ENCODE data around the gene SRRT.

SRRT gene

DNA sequence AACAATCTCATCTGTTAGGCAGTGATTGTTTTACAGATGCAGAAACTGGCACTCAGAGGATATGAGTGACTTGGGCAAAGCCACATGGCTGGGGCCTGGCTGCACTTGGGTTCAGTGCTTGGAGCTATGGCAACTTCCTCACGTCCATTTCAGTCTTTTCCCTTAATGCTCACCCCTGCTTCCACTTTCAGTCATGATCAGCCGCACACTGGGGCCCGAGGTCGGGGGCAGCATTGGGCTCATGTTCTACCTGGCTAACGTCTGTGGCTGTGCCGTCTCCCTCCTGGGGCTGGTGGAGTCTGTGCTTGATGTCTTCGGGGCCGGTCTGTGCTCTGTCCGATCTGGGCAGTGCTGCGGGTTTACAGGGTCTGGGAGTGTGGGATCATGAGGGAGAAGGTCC, 19.4 kb upstream of the SRRT start:
- DNase-seq (ENCODE audit: low read depth) = no peak

DNA sequence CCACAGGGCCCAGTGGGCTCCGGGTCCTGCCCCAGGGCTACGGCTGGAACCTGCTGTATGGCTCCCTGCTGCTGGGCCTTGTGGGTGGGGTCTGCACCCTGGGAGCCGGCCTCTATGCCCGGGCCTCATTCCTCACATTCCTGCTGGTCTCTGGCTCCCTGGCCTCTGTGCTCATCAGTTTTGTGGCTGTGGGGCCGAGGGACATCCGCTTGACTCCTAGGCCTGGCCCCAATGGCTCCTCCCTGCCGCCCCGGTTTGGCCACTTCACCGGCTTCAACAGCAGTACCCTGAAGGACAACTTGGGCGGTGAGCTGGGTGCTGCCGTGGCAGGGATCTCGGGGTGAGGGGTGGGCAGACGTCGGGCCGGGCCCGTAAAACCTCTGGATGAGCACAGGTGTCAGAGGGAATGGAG, 18.0 kb upstream of the SRRT start:
- no peak for DNase-seq (ENCODE audit: low read depth)

DNA sequence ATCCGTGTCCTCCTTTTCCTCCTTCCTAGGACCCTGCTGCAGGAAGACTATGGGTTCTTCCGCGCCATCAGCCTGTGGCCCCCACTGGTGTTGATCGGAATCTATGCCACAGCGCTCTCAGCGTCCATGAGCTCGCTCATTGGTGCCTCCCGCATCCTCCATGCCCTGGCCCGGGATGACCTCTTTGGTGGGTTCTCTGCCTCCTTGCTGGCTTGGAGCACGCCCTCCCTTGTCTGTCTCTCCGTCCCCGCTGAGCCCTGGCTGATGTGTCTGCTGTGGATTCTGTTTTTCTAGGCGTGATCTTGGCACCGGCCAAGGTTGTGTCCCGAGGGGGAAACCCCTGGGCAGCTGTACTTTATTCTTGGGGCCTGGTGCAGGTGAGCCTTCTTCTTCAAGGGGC, 15.0 kb upstream of the SRRT start:
- no peak for DNase-seq (ENCODE audit: low read depth)

DNA sequence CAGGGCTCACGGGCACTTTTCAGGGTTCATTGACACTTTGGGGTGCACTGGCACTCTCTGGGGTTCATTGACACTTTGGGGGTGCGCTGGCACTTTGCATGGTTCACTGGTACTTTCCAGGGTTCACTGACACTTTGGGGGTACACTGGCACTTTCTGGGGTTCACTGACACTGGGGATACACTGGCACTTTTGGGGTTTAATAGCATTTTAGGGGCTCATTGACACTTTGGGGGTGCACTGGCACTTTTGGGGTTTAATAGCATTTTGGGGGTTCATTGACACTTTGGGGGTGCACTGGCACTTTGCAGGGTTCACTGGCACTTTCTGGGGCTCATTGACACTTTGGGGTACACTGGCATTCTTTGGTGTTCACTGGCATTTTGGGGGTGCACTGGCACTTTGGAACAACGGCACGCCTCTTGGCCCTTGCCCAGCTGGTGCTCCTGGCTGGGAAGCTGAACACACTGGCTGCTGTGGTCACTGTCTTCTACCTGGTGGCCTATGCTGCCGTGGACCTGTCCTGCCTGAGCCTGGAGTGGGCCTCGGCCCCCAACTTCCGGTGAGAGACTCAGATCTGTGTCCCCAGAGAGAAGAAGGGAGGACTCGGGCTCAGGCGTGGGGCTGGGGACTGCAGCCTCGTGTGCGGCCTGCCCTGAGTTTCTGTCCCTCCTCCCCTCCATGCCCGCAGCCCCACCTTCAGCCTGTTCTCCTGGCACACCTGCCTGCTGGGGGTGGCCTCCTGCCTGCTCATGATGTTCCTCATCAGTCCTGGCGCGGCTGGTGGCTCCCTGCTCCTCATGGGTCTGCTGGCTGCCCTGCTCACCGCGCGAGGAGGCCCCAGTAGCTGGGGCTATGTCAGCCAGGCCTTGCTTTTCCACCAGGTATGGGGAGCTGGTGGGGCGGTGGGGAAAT, 13.9 kb upstream of the SRRT start:
- no peak for DNase-seq (ENCODE audit: low read depth)

DNA sequence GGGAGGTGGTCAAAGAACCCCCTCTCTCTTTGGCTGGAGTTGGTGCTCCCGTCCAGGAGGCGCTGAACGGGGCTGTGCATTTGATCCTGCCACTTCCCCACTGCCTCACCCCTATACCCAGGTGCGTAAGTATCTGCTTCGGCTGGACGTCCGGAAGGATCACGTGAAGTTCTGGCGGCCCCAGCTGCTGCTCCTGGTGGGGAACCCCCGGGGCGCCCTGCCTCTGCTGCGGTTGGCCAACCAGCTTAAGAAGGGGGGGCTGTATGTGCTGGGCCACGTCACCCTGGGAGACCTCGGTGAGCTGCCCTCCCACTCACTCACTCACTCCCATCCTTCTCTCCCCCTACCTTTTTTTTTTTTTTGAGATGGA, 13.3 kb upstream of the SRRT start:
- DNase-seq (ENCODE audit: low read depth) = no peak

DNA sequence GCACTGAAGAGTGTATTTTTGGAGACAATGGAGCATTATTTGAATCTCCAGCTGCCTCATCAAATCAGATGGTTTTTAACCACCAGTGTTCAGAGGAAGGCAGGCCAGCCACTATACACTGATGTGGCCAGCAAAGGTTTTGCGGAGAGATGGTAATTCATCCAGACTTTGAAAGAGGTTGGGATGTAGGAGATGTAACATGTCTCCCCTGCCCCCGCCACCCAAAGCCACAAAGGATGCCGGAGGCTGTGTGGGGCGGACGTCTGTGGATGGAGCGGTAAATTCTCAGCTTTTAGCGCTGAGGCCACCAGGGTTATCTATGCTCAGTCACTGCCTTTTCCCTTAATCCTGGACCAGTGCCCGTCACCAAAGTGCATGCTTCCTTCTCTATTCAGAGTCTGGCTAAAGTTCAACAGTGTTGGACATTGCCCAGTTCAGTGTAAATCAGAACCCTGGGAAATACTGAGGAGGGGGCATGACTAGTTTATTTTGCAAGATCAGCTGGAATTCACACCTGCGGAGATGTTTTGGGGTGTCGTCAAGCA, 11.4 kb upstream of the SRRT start:
- no peak for DNase-seq (ENCODE audit: low read depth)

DNA sequence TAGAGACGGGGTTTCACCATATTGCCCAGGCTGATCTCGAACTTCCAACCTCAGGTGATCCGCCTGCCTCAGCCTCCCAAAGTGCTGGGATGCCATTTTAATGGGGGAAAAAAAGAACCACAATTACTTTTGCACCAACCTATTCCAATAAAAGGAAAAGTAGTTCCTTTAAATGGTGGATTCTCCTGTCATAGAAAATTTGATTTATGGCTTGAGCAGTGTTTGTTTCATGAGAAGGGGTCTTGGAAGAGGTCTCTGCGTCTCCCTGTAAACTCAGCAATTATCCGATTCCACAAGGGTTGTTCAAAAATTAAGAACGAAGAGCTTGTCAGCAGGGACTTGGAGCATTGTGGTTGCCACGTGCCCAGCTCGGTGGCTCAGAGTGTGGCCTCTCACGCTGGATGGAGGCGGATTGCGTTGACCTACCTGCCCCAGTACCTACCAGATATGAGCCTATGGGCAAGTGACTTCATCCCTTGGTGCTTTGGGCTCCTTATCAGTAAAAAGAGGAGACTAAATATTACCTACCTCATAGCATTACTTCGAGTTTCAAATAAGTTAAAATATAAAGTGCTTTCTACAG, 10.5 kb upstream of the SRRT start:
- DNase-seq (ENCODE audit: low read depth) = no peak

DNA sequence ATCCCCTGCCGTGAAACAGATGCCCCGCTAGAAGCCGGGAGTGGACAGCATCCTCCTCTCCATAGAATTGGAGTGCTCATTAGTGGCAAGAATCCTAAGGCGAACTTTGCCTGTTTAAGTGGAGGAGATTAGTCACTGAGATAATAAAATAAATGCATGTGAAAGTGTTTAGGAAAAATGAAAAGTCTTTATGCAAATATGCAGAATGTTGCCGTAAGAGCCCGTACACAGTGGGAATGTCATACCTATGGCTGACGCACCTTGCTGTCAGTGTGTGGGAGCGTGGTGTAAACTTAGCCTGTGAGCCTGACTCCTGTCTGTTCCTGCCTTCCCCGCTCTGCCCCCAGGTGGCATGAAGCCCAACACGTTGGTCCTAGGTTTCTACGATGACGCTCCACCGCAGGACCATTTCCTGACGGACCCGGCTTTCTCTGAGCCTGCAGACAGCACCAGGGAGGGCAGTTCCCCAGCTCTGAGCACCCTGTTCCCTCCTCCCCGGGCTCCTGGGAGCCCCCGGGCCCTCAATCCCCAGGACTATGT, 9.5 kb upstream of the SRRT start:
- DNase-seq (ENCODE audit: low read depth) = peak; percentile 61

DNA sequence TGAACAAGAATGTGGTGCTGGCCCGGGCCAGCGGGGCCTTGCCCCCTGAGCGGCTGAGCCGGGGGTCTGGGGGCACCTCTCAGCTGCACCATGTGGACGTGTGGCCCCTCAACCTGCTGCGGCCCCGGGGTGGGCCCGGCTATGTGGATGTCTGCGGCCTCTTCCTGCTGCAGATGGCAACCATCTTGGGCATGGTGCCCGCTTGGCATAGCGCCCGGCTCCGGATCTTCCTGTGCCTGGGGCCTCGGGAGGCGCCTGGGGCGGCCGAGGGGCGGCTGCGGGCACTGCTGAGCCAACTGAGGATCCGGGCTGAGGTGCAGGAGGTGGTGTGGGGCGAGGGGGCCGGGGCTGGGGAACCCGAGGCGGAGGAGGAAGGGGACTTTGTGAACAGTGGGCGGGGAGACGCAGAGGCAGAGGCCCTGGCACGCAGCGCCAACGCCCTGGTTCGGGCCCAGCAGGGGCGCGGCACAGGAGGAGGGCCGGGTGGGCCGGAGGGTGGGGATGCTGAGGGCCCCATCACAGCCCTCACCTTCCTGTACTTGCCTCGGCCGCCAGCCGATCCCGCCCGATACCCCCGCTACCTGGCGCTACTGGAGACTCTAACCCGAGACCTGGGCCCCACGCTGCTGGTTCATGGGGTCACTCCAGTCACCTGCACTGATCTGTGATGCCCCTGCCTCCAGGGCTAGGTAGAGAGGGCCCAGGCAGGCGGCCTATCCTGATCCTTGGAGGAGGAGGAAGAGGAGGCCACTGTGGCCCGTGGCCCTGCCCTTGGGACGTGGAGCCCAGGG, 8.8 kb upstream of the SRRT start:
- no peak for DNase-seq (ENCODE audit: low read depth)

DNA sequence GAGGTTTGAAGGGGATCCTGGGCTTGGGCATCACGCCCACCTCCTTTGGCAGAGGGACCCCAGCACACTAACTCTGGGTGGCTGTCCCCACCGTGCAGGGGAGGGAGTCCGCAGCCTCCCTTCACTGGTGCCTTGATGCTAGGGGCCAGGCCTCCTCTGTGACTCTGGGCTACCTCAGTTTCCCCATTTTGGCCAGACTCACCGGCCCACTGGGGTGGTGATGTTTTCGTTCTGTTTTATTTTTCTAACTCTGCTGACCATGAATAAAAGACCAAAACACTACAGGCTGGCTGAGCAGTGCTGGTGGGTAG, 8.2 kb upstream of the SRRT start:
- no peak for DNase-seq (ENCODE audit: low read depth)

DNA sequence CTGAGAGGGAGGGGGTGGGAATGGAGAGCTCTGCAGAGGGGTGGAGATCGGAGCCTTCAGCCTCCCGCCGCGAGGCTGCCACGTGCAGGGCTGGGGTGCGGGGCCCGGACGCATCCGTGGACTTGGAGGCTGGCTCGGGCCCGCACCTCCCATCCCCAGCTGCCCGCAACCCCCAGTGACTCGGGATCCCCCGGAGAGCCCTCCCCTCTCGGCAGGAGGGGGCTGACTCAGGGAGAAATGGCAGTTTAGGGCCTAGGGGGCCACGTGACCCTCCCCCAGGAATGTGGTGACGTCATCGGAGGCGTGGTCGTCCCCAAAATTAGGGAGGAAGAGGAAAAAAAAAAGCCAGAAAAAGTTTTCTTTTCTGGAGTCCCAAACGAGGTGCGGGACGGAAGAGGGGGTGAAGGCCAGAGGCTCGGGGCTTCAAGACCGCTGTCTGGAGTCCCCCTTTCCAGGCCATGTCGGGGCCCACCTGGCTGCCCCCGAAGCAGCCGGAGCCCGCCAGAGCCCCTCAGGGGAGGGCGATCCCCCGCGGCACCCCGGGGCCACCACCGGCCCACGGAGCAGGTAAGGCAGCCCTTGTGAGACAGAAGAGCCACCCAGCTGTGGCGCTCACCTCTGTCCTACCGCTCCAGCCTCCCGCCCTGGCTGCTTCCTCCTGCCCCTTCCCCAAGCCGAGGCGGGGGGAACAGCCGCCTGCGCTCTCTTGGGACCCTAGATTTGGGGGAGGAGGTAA, 7.7 kb upstream of the SRRT start, which contains the start of gene TRIP6:
TSS of gene TRIP6 (plus strand) at position 348 of the 736 bp plus-strand sequence. CDS start at position 459, 111 bp downstream.
- peak; percentile 90 for DNase-seq (ENCODE audit: low read depth)

DNA sequence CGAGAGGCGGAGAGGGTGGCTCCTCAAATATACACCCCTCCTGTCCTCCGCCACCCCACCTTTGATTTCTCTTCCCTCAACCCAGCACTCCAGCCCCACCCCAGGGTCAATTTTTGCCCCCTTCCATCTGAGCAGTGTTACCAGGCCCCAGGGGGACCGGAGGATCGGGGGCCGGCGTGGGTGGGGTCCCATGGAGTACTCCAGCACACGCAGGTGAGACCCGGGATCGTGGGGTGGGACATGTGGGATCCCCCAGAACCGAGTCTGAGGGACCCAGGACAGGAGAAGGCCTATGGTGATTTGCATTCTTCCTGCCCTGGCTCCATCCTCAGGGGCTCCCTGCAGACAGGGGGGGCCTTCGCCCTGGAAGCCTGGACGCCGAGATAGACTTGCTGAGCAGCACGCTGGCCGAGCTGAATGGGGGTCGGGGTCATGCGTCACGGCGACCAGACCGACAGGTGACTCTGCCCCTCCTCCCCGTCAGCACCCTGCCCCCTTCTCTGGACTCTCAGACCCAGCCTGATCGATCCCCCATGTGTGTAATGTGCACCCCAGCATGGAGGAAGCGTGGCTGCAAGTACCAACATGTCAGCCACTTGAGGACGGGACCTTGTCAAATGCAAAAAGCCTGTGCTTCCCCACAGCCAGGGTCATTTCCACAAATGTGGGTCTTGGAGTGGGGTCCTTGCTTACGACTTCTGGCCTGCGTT, 7.0 kb upstream of the SRRT start:
- DNase-seq (ENCODE audit: low read depth) = no peak

DNA sequence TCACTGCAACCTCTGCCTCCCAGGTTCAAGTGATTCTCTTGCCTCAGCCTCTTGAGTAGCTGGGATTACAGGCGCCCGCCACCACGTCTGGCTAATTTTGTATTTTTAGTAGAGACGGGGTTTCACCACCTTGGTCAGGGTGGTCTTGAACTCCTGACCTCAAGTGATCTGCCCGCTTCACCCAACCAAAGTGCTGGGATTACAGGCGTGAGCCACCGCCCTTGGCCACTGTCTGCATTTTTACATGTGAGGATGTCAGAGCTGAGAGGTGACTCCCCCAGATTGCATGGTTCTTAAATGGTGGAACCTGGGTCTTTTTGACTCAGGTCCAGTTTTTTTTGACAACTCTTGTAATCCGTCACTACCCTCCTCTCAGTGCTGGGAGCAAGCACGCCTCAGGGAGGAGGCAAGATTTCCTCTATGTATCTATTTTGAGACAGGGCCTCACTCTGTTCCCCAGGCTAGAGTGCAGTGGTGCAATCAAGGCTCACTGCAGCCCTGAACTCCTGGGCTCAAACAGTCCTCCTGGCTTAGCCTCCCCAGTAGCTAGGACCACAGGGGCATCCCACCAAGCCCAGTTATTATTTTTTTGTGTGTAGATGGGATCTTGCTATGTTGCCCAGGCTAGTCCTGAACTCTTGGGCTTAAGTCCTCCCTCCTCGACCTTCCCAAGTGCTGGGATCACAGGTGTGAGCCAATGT, 1.2 kb upstream of the SRRT start:
- no peak for DNase-seq (ENCODE audit: low read depth)

DNA sequence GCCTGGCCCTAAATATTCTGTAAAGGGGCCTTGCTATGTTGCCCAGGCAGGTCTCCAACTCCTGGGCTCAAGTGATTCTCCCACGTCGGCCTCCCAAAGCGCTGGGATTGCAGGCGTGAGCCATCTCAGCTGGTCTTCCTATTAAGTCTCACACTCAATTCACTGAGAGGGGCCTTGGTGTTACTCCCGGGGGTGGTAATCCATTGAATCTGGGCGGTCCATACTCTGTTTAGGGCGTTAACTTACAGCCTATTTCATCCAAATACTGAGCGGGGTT, 665 bp upstream of the SRRT start:
- no peak for DNase-seq (ENCODE audit: low read depth)

DNA sequence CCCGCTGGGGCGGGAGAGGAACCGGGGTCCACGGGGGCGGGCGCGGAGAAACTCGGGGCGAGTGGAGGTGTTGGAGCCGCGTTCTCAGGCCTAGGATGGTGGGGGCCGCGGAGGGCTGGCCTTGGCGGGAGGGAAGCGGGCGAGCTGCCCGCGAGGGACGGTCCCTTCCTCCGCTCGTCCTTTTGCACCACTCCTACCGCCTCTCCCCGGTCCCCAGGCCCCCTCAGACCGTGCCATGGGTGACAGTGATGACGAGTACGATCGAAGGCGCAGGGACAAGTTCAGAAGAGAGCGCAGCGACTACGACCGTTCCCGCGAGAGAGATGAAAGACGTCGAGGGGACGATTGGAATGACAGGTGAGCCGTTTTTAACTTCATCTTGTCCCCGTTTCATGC, 451 bp downstream of the SRRT start:
- no peak for DNase-seq (ENCODE audit: low read depth)

DNA sequence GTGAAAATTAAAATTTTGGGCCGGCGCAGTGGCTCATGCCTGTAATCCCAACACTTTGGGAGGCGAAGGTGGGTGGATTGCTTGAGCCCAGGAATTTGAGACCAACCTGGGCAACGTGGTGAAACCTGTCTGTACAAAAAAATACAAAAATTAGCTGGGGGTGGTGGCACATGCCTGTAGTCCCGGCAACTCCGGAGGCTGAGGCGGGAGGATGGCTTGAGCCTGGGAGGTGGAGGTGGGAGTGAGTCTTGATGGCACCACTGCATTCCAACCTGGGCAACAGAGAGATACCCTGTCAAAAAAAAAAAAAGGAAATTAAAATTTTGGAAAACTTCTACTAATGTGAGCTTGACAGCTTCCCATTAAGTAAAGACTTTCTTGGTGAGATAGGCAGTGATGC, 3.1 kb downstream of the SRRT start:
- no peak for DNase-seq (ENCODE audit: low read depth)

DNA sequence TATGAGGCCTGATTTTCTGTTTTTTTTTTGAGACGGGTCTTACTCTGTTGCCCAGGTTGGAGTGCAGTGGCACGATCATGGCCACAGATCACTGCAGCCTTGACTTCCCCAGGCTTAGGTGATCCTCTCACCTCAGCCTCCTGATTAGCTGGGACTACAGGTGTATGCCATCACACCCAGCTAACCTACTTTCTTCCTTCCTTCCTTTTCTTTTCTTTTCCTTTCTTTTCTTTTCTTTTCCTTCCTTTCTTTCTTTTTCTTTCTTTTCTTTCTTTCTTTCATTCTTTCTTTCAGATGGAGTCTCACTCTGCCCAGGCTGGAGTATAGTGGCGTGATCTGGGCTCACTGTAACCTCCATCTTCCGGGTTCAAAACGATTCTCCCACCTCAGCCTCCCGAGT, 3.8 kb downstream of the SRRT start:
- no peak for DNase-seq (ENCODE audit: low read depth)

DNA sequence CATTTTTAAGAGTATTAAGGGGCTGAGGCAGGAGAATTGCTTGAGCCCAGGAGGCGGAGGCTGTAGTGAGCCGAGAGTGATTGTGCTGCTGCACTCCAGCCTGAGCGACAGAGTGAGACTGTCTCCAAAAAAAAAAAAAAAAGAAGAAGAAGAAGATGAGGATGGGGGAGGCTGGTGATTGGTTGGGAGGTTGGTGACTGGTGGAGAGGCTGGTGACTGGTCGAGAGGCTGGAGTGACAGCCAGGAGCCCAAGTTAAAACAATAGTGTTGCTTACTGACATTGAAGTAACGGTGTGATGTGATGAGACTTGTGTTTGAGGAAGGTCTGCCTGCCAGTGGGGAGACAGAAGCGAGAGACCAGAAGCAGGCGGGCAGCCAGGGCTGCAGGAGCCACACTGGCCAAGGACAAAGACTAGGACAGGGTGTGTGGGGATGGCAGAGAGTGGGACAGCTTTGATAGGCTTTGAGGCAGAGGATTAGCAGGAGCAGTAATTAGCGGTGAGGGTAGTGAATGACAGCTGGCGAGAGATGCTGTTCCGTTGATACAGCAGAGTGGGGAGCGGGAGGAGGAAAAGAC, 4.9 kb downstream of the SRRT start:
- no peak for DNase-seq (ENCODE audit: low read depth)

DNA sequence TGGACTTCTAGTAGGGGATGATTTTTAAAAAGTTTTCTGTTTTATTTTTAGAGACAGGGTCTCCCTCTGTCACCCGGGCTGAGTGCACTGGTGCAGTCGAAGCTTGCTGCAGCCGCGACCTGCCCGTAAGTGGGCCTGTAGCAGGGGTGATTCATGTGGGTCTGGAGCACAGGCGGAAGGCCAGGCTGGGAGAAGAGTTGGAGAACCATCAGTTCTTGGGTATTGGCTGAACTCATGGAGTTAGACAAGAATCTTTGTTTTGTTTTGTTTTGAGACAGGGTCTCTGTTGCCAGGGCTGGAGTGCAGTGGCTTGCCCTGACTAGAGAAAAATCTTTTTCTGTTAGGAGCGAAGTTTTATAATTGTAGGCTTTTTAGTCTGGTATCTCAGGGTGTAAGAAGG, 5.7 kb downstream of the SRRT start:
- DNase-seq (ENCODE audit: low read depth) = no peak

DNA sequence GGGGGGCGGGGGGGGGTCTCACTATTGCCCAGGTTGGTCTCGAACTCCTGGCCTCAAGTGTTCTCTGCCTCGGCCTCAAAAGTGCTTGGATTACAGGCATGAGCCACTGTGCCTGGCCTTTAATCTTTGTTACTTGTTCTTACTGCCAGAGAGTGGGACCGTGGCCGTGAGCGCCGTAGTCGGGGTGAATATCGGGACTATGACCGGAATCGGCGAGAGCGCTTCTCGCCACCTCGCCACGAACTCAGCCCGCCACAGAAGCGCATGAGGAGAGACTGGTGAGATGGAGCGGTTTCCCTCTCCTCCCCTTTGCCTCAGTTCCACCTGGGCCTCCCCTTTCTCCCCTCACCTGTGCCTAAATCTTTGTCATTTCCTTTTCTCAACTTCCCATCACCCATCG, 6.2 kb downstream of the SRRT start:
- DNase-seq (ENCODE audit: low read depth) = no peak

DNA sequence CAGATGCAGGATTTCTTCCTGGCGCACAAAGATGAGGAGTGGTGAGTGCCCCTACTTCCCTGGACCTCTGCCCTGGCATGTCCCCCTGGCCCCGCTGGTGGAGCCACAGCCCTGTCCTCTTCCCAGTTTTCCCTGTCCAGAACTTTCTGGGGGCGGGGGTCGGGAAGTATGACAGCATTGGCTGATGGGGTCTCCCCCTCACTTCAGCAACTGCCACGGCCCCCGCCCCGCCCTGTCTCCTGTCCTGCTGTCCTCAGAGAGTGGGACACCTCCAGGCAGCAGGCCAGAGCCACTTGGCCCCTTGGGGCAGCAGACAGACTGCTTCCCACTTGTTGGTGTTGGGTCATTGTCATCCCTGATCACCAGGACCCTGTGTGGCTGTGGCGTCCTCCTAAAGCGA, 7.3 kb downstream of the SRRT start:
- DNase-seq (ENCODE audit: low read depth) = no peak
